GM19193 (cell line): ENCODE results near the gene ABLIM3.

Experiments used
- POLR2A ChIP-seq: IDR thresholded peaks from 4 replicates; pipeline ENCODE4 v1.6.1; 2011; ENCODE audit not compliant: insufficient read depth, insufficient read length; ENCODE audit errors: extremely low read depth

The ABLIM3 gene

DNA sequence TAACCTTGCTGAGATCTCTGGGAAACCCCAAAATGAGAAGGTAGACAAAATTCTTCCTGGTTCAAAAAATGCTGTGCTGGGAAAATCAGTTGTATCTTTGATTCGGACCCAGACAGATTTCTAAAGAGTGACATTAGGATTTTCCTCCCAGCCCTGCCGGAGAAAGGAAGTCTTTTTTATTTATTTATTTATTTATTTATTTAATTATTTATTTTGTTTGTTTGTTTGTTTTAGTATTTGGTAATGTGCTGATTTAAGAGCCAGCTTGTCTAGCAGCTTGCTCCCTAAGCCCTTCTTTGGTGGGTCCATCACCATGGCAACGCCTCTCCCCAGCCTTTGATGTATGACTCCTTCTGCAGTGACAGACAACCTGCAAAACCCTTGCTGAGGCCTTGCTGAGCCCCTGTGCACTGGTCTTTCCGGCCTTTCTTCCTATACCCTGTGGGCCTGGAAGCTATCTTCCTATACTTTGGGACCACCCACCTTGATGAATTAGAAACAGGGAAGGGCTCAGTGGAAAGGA lies 69.7 kb downstream of the ABLIM3 start:
- no peak for TF ChIP-seq POLR2A

DNA sequence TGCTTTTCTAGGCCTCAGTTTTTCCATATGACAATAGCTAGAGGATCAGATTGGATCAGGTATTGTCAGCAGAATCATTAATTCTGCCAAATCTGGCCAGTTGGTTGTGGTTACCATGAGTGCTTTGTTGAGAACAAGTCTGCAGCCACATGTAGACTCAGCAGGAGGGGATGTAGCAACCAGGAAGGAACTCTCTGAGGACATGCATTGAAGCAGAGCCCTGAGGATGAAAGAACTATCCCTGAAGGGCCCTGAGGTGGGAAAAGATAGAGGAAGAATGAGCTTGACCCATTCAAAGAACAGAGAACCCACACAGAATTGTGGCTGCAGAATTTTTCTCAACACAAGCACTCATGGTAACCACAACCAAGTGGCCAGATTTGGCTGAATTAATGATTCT lies 70.3 kb downstream of the ABLIM3 start:
- no peak for TF ChIP-seq POLR2A

DNA sequence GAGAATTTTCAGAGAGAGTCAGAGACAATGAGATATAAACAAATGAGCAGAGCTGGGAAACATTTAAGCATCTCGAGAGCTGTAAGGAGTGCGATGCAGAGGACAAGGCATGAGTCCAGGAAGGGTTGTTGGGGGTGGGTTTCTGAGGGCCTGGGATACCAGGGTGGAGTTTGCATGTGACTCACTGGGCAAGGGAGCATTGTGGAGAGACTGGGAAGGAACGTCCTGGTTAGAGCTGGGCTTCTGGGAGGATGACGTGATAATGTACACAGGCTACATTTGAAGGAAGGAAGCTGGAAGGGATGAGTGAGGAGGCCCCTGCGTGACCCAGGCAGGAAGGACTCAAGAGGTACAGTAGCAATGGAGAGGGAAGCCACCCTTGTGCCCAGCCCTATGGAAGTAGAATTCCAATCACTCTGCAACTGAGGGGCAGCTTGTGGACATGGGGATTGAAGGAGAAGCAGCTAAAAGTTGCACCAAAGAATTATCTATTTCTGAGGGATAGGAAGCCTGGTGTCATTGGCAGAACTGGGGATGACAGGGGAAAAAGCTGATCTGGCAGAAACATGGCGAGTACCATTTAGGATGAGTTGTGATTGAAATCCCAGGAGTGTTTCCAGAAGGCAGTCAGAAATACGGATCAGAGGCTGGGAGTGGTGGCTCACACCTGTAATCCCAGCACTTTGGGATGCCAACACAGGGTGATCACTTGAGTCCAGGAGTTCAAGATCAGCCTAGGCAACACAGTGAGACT lies 71.1 kb downstream of the ABLIM3 start:
- TF ChIP-seq POLR2A, result no peak

DNA sequence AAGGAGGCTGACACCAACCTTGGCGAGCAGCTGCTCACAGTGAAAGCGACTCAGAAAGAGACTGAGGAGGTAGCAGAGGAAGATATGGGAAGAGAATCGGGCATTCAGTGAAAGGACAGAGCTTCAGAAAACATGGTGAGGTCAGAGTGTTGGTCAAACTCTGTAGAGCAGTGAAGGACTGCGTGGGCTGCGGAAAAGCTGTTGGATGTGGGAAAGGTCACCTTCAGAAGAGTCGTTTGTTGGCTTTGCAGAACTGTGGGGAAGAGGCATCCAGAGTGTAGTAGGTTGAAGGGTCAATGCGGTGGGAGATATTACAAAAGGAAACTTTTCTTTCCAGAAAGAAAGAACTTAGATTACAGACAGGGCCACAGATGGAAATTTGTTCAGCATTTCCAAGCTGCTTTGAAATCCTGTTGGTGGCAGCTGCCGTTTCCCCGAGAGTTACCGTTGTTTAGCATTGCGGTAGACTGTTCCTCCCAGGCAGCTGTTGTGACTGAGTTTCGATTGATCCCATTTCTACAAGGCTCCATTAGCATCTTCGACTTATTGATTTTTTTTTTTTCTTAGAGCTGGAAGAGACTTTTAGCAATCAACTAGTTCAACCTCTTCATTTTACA lies 72.1 kb downstream of the ABLIM3 start:
- TF ChIP-seq POLR2A, result no peak

DNA sequence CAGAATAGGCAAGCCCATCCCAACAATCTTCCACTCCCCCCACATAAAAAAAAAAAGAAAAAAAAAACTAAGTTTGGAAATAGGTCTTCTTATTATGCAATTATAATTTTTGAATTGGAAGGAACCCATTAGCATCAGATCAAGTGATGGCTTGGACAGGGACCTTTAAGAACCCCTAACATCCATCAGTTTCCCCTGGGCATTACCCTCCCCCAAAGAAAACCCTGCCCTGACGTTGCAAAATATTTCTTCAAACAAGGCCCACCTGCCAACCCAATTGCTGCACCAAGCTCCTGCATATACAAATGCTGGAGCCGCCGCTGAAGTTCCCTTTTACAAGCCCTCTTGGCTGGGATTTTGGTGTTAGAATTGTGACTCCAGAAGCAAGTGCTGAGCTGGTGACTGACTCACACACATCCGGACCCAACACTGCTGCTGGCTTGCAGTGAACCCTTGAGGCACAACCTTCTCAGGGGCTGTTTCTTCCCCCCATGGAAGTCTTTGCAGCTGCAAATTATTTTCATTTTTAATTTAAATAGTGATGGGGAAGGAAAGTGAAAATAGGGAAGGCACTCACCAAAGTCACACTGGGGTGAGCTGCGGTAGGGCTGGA lies 74.3 kb downstream of the ABLIM3 start:
- TF ChIP-seq POLR2A, result no peak

DNA sequence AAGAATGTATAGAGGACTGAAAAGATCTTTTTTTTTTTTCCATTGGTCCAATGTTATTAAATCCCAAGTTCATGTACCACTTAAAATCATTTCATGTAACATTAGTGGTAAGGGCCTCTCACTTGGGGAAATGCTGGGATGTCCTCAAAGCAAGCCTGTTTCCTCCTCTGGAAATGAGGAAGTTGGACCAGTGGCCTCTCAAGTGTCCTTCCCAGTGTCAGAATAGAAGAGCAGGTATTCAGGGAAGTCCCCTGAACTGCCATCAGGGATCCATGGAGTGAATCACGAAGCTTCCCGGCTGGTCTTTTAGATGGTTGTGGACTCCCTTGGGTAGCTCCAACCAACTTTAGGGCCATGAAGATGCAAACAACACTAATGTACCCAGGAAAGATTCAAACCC lies 75.2 kb downstream of the ABLIM3 start:
- TF ChIP-seq POLR2A, result no peak

DNA sequence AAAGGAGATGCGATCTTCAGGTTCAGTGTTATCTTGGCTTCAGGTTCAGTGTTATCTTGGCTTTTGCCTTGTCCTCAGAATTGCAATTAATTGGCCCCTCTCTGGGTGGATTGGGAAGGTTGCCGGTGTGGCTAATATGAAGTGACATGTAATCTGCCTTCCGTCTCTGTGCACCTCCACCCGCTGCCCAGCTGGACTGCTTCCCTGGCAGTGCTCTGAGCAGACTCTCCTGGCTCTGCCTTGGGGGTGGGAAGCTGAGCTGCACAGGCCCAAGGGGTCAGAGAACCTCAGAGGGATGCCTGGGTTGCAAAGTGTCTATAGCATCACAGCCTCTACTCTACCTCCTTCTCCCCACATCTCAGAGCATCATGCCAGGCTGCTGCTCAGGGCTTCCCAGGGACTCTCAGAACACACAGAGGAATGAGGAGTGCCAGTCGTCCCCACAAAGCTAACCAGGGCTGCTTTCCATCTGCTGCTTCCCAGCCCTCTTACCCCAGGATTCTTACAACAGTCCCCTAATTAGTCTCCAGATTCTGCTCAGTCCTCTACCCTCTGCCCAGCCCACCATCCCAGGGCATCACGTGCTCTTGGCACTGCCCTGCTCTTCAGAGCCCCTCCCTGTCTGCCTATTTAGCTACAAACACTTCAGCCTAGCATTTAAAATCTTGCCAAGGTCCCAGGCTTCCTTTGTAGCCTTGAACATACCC lies 76.0 kb downstream of the ABLIM3 start:
- no peak for TF ChIP-seq POLR2A

DNA sequence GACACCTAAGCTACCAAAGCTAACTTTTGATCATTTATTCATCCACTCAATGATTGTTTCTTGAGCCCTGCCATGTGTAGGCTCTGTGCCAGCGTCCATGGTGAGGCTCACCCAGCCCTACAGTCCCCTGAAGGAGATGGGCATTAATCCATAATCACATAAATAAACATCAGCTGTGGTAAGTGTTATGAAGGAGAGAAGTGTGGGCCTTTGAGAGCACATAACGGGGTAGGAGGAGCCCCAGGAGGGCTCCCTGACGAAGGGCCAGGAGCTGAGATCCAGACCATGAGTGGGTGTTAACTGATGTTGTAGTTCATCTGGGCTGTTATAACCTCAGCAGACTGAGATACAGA lies 76.5 kb downstream of the ABLIM3 start:
- no peak for TF ChIP-seq POLR2A

DNA sequence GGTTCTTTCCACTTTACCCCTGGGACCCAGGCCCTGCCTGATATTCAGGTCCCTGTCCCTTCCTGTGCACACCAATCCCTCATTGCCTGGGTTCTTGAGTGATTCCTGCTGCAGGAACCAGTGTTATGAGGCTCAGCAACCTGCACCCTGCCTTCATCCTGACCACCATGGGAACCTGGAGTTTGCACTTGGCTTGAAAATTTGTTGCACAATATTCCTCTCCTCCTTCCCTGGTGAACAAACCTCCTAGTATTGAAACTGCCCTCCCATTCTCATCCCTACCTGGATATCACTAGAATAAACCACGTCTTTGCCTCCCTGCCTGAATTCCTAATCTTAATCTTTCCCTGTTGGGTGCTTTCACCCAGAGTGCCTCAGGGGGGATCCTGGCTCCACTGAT lies 78.3 kb downstream of the ABLIM3 start:
- TF ChIP-seq POLR2A, result no peak

DNA sequence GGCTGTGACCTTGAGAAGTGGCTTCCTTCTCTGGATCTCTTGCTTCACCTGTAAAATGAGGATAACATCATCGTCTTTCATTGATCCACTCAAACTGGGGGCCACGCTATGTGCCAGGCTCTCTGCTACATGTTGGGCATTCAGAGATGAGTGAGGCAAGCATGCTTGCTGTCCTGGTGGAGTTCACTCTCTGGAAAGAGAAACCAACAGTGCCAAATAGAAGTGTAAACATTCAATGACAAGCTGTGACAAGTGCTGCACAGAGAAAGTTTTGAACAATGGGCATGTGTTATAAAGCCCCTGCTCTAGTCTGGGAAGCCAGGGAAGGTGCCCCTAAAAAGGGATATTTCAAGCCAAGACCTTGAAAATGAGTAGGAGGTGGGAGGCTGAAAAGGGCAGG lies 79.5 kb downstream of the ABLIM3 start:
- no peak for TF ChIP-seq POLR2A

DNA sequence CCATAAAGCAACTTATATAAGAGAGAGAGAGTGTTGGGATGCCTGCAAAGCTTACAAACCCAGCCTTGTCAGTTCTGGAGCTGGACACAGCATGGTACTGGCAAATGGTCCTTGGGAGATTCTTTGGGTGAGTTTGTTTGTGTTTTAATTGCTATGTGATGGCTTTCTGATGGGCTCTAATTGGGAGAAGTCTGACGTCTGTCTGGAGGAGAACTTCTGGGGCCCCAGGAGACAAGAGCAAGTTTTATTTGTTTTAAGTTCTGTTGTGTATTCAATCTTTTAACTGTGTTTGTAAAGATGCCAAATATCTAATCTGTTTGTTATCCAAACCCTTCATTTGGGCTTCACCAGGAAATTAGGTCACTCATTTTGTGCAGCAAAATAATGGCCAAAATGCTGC lies 80.0 kb downstream of the ABLIM3 start:
- TF ChIP-seq POLR2A, result no peak

DNA sequence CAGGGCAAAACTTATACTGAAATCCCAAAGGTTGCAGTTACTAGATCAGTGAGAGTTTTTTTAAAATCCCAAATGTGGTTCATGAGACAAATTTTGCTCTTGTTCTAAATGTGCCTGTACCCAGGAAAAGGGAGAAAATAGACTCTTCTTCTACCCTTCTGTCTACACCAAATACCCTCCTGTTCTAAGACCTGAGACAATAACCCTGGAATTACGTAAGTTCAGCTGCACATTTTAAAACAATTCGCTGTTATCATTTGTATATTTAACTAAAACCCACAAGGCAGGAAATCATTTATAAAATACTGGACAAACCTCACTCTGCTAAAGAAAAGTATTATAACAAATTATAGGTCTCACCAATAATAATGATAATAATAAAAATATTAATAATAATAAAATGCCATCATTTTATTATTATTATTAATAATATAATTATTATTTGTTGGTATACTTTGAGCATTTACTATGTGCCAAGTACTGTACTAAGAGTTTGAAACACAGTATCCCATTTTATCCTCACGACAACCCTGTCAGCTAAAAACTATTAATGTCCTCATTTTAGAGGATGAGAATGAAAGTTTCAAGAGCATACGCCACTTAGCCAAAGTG lies 80.5 kb downstream of the ABLIM3 start:
- no peak for TF ChIP-seq POLR2A

DNA sequence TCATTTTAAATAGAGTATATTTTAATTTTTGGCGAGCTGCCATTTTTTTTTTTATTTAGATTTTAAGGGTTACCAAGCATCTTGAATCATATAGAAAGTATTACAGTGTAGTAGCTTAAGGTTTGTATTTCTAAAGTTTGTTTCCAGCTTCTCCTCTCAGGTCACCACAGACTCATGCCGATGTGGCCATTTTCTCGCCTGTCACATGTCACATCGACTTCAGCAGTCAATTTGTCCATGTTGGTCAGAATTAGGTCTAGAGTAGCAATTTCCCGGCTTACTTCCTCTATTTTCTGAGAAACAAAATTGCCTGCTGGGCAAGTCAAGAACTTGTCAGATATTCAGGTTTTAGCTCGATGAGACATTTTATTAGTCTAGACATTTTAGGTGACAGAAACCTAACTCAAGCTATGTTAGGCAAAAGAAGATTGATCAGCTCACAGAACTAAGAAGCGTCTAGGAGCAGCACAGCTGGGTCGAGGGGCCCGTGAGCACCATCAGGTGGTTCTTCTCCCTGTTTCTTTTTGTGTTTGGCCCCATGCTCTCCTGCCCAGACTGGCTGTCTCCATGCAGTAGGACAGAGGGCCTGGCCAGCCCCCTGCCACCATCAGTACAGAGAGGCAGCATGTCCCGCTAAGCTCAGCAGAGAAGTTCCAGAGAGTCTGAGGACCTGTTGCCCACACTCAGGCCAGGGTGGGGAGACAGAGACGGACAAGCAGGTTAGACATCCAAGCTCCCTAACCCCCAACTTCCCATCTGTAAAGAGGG lies 82.0 kb downstream of the ABLIM3 start:
- no peak for TF ChIP-seq POLR2A

DNA sequence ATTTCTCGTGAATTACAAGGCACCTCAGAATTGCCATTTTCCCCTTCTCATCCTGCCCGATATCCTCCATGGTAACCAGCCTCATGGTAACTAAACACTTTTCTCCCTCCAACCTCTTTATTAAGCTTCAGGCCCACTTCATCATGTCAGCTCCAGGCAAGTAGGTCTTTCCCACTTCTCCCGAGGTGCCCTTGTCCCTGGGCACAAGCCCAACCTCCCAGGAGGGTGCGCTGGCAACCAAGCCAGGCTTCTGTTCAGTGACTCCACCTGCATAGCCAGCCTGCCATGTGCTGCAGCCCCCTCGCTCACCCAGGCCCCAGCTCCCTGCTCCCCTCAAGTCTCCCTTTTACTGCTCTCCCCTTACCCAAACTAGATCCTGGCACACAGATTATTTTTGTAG lies 83.0 kb downstream of the ABLIM3 start:
- no peak for TF ChIP-seq POLR2A
